ENCODE data around the gene NRIP3. TPM values are rescaled to one million over a fixed set of nuclear protein-coding genes. Genes with fewer than 3 reads are reported as not detected.
A peak's percentile ranks its signal among the peaks of the same experiment; 100 is the strongest.

Gene NRIP3
- total RNA-seq, 2 experiments from 2014 or later: 3.0 to 3.5 TPM

DNA sequence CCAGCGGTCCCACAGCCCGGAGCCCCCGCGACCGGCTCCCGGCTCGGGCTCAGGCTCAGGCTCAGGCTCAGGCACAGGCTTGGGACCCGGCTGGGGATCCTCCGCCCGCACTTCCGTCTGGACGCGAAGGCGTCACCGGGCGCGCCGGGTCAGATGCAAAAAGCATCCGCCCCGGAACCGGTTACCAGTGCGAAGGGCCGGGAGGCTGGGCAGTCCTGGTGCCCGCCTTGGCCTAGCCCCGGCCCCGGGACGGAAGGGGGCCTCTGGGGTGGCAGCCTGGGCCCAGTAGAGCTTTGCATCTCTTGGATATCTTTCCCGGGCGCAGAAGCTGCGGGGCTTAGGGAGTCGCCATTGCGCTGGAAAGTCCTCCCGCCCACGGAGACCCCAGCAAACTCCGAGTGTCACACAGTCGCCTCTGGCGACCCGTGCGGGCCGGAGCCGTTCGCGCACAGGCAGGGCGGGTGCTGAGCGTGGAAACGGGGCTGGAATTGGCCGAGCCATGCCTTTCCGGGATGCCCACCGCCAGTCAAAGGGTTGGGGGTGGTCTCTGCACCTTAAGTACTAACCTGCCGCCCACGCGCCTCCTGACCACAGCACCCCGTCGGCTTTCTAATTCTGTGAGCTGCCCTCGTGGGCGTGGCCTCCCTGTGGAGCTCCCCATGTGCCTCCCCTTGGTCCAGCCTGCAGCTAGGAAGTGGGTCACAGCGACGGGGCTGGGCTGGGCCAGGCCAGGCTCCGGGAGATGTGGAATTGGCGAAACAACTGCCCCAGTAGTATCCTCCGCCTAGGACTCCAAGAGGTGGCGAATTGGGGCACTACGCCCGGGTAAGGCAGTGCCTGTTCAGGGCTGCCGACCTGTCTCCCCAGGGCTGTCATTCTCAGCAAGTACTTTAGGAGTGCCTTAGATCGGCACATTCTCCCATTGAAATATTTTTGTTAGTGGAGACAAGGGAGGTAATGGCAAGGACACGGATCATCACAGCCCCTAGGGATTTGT lies 39.2 kb downstream of the NRIP3 start, which contains the start of gene TMEM9B:
TMEM9B (minus strand) TSS at position 119 of the 997 bp plus-strand sequence. CDS start 129 bp downstream, outside the sequence.
- intact Hi-C loops (cut with micrococcal nuclease): loop anchor here (1.0 to 5.0 kb wide), 7 partner anchors 37 to 350 kb away; partner anchors contain the start of genes RPL27A, TMEM41B and TRIM66
- CTCF ChIA-PET: interaction anchor here (0.7 to 1.4 kb wide), 3 partner anchors 155 to 795 kb away, joined by 3 to 11 read pairs (median 3); no protein-coding TSS in a partner anchor
- peak within 1 kb of the TSS; percentile 98 for H3K4me3 Mint-ChIP-seq
- H3K4me1 Mint-ChIP-seq (ENCODE audit: low read depth): peaks cover 28% of the 10 kb centered on the region
- DNase-seq: peak; percentile 84
- H3K36me3 Mint-ChIP-seq (ENCODE audit: low read depth): peaks cover 6% of the 10 kb centered on the region
- peak within 1 kb of the TSS; percentile 88 for H3K27ac Mint-ChIP-seq
- H3K27me3 Mint-ChIP-seq (ENCODE audit: low read depth): no peaks in the 10 kb centered on the region
- no peaks in the 10 kb centered on the region for H3K9me3 Mint-ChIP-seq

DNA sequence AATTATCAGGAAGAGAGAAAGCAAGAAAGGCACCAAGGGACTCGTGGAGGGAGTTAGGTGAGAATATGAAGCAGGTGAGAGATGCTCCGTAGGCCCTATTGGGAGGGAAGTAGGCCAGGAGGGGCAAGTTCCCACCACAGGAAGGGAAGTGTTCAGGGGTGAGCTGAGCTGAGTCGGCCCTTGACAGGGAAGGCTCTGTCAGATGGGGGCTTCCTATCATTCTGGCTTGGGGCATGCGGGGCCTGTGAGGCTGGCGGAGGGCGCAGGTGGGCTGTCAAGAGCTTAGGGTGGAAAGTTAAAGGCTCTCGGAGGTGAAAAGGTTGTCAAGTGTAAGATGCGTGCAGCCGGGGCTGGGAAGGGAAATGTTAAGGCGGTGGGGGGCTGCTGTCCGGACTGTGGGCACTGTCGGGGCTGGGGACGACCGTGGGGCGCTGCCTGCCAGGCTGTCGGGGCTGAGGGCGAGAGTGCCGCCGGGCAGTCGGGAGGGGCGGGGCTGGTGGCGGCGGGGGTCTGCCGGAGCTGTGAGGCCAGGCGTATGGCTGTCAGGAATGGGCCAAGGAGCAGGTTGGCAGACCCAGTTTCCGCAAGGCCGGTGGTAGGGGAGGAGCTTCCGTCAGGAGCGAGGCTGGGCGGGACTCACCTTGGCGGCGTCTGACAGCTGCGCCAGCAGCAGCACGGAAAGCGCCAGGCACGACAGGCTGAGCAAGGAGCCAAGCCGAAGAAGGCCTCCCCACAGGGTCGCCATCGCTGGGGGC lies 40.1 kb downstream of the NRIP3 start:
- H3K4me3 Mint-ChIP-seq: peak overlapping the region; percentile 98
- CTCF ChIA-PET: interaction anchor here (0.6 to 1.4 kb wide), 3 partner anchors 174 to 796 kb away, joined by 3 to 11 read pairs (median 3); no protein-coding TSS in a partner anchor
- H3K36me3 Mint-ChIP-seq (ENCODE audit: low read depth): peaks cover 9% of the 10 kb centered on the region
- intact Hi-C loops (cut with micrococcal nuclease): loop anchor here (1.0 to 5.0 kb wide), 7 partner anchors 38 to 351 kb away; partner anchors contain the start of genes RPL27A, TMEM41B and TRIM66
- no peaks in the 10 kb centered on the region for H3K9me3 Mint-ChIP-seq
- H3K27ac Mint-ChIP-seq: peak overlapping the region; percentile 88
- peaks cover 33% of the 10 kb centered on the region for H3K4me1 Mint-ChIP-seq (ENCODE audit: low read depth)
- H3K27me3 Mint-ChIP-seq (ENCODE audit: low read depth): no peaks in the 10 kb centered on the region
- DNase-seq: peak; percentile 84

DNA sequence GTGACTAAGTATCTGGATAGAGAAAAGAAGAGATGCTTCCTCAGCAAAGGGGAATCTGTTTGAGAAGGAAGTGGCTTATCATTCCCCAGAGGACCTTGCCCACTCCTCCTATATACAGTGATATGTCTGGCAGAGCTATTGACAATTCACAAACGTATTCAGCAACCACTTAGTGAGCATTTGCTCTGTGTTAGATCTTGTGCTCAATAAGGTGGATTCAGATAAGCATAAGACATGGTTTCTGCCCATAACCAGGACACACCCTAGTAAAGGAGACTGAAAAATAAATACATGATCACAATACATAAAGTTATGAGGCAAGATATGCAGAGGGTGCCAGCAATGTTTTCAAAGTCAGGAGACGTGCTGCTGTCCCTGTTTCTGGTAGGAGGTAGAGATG lies 41.0 kb downstream of the NRIP3 start:
- Mint-ChIP-seq H3K4me3 (peak overlapping the region; percentile 58), H3K36me3 (ENCODE audit: low read depth) (peaks cover 9% of the 10 kb centered on the region), H3K9me3 (no peaks in the 10 kb centered on the region), H3K4me1 (ENCODE audit: low read depth) (peaks cover 35% of the 10 kb centered on the region), H3K27me3 (ENCODE audit: low read depth) (no peaks in the 10 kb centered on the region), H3K27ac (peak overlapping the region; percentile 33)
- intact Hi-C loops (cut with micrococcal nuclease): loop anchor here (5.0 kb wide), 1 partner anchor 131 kb away; no protein-coding TSS in a partner anchor
- CTCF ChIA-PET: no interaction called here
- DNase-seq: no peak

DNA sequence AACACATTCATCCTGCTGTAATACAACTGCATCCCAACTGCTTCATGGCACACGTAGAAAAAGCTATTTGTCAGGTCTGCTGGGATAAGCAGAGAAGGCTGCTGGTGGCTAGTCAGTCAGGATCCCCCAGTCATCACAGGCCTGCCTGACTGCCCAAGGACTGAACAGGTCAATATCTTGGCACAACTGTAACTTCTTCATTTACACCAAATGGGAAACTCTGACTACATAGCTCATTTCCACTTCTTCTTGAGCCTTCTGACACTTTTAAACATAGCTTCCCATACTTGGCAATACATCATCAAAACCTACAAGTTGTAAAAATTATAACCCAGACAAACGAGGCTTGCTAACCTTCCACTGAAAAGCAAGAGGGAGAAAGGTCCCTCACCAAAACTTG lies 42.4 kb downstream of the NRIP3 start:
- Mint-ChIP-seq H3K4me3 (no peak overlapping the region), H3K27me3 (ENCODE audit: low read depth) (no peaks in the 10 kb centered on the region), H3K9me3 (no peaks in the 10 kb centered on the region), H3K36me3 (ENCODE audit: low read depth) (peaks cover 6% of the 10 kb centered on the region), H3K4me1 (ENCODE audit: low read depth) (peaks cover 43% of the 10 kb centered on the region), H3K27ac (no peak overlapping the region)
- DNase-seq: no peak
- CTCF ChIA-PET: interaction anchor here (0.9 to 3.5 kb wide), 5 partner anchors 8 to 148 kb away, joined by 3 to 42 read pairs (median 3); no protein-coding TSS in a partner anchor
- intact Hi-C loops (cut with micrococcal nuclease): loop anchor here (5.0 kb wide), 1 partner anchor 129 kb away; no protein-coding TSS in a partner anchor

DNA sequence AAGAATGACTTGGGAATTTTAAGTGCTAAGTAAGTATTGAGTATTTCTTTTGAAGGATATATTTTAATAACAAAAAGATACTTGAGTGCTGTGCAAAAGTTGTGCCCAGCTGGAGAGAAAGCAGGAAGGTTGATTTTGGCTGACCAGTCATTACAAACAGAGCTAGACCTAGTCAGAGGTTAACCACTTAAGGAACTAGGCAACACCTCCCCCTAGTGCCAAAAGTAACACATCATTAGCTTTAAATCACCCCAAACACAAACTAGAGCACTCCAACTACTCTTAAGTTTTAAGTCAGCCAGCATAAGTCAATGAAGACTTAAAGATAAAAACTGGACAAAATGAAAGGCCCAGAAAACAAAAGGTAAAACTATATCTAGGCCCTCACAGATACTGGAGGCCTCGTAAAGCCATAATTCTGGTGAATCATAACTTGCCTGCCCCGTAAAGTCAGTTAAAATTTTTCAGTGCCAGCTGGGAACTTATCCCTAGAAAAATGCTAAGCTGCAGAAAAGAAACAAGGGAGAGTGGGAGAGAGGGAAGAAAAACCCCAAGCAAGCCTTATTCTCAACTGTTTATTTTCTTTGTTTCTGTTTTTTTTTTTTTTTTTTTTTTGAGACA lies 44.1 kb downstream of the NRIP3 start:
- H3K27ac Mint-ChIP-seq: no peak overlapping the region
- H3K27me3 Mint-ChIP-seq (ENCODE audit: low read depth): no peaks in the 10 kb centered on the region
- intact Hi-C loops (cut with micrococcal nuclease): loop anchor here (1.0 to 10.0 kb wide), 8 partner anchors 45 to 735 kb away; partner anchors contain the start of genes RPL27A and TRIM66
- H3K36me3 Mint-ChIP-seq (ENCODE audit: low read depth): peaks cover 9% of the 10 kb centered on the region
- CTCF ChIA-PET: interaction anchor here (0.6 to 3.5 kb wide), 34 partner anchors 10 to 766 kb away, joined by 3 to 42 read pairs (median 4); partner anchors contain the start of genes AKIP1, NRIP3, RPL27A and TRIM66
- DNase-seq: peak; percentile 56
- no peaks in the 10 kb centered on the region for H3K9me3 Mint-ChIP-seq
- H3K4me1 Mint-ChIP-seq (ENCODE audit: low read depth): peaks cover 37% of the 10 kb centered on the region
- no peak overlapping the region for H3K4me3 Mint-ChIP-seq

DNA sequence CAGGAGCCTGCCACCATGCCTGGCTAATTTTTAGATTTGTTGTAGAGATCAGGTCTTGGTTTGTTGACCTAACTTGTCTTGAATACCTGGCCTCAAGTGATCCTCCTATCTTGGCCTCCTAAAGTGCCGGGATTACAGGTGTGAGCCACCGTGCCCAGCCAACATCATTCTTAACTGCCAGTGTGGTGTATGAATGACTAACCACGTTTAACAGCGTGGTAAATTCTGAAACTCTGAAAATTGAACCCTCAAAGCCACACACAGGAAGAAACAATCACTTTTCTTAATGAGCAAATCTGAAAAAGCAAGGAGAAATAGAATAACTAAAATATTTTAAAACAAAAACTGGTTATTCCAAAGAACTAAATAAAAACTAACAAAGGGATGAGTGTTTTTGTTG lies 46.9 kb downstream of the NRIP3 start:
- H3K4me1 Mint-ChIP-seq (ENCODE audit: low read depth): peaks cover 27% of the 10 kb centered on the region
- no peak overlapping the region for H3K4me3 Mint-ChIP-seq
- intact Hi-C loops (cut with micrococcal nuclease): loop anchor here (10.0 kb wide), 1 partner anchor 392 kb away; no protein-coding TSS in a partner anchor
- peaks cover 11% of the 10 kb centered on the region for H3K36me3 Mint-ChIP-seq (ENCODE audit: low read depth)
- no peak overlapping the region for H3K27ac Mint-ChIP-seq
- no peaks in the 10 kb centered on the region for H3K9me3 Mint-ChIP-seq
- no peaks in the 10 kb centered on the region for H3K27me3 Mint-ChIP-seq (ENCODE audit: low read depth)
- DNase-seq: peak; percentile 26
- CTCF ChIA-PET: interaction anchor here (0.6 kb wide), 1 partner anchor 168 kb away, joined by 3 read pairs; no protein-coding TSS in a partner anchor

DNA sequence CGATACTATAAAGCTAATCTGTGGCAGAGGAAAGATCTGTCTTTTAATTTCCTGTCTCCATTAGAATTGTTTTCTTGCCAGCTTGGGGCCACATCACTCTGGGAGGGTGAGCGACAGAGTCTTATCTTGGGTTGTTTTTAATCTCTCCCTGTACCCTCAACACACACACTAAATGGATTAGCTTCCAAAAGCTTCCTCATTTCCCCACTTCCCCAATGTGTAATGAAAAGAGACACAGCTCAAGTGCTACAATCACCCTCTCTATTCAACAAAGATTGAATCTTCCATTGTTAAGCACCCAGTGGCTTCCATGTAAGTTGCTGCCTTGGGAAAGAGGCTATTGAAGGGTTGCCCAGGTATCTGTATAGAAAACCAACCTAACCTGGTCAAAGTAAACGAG lies 54.9 kb downstream of the NRIP3 start:
- Mint-ChIP-seq H3K36me3 (ENCODE audit: low read depth) (peaks cover 32% of the 10 kb centered on the region), H3K4me1 (ENCODE audit: low read depth) (no peaks in the 10 kb centered on the region), H3K4me3 (no peak overlapping the region), H3K27me3 (ENCODE audit: low read depth) (no peaks in the 10 kb centered on the region), H3K9me3 (no peaks in the 10 kb centered on the region), H3K27ac (no peak overlapping the region)
- intact Hi-C loops (cut with micrococcal nuclease): no loop called here
- no peak for DNase-seq
- CTCF ChIA-PET: interaction anchor here (0.6 to 2.6 kb wide), 3 partner anchors 10 to 34 kb away, joined by 3 to 8 read pairs (median 4); no protein-coding TSS in a partner anchor

DNA sequence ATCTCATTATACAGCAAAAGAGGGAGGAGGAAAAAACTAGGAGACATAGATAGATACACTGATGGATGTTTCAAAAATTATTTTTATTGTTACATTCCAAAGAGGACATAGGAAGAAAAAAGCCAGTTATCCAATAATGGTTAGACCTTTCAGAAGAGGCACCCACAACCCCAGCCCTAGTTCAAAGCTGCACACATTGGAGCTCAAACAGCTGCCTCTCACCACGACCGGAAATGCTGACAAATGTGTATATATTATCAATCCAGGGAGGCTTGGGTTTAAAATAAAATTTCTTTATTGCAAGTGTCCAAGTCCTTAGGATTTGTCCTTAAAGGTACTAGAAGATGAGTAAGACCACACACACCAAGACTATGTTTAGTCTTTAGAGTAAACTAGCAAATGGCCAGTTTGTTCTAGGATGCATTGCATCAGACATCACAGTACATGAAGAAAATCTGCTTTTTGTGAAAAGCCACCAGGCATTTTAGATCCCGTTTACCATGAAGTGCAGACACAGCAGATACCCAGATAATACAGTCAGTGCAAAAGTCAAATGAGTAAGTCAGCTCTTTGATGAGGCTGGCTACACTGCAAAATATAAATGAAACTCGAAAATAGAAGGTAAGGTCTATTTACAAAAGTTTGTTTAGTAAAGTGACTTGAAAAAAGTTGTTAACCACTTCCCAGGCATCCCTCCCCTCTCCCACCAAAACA lies 56.4 kb downstream of the NRIP3 start:
- intact Hi-C loops (cut with micrococcal nuclease): no loop called here
- H3K9me3 Mint-ChIP-seq: no peaks in the 10 kb centered on the region
- H3K4me3 Mint-ChIP-seq: no peak overlapping the region
- no peaks in the 10 kb centered on the region for H3K4me1 Mint-ChIP-seq (ENCODE audit: low read depth)
- no peak overlapping the region for H3K27ac Mint-ChIP-seq
- no peaks in the 10 kb centered on the region for H3K27me3 Mint-ChIP-seq (ENCODE audit: low read depth)
- DNase-seq: no peak
- CTCF ChIA-PET: interaction anchor here (0.7 to 0.9 kb wide), 2 partner anchors 25 to 36 kb away, joined by 4 read pairs; no protein-coding TSS in a partner anchor
- peaks cover 31% of the 10 kb centered on the region for H3K36me3 Mint-ChIP-seq (ENCODE audit: low read depth)

DNA sequence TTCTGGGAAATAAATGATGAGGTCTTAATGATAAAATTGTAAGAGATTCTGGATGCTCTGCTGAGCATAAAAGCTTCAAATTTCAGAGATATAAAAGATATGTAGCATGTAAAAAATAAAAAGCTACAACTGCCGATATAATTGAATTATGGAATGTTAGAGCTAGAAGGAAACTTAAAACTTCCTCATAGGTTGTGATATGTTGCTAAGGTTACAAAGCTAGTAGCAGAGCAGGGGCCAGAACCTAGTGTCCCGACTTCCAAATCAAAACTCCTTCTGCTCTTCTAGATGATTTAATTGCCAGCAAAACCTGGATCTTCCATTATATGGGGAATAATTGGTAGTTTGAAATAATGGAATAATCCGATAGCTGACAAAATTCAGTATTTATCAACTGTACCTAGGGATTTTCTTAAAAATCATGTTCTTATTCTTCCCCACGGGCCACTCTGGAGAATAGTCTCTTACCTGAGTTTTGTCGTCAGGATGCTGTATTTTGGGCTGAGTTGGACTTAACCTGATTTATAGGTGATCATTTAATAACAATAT lies 61.2 kb downstream of the NRIP3 start, which contains the start of gene ASCL3:
ASCL3 (minus strand) TSS at position 499 of the 549 bp plus-strand sequence. CDS start 4,855 bp downstream, outside the sequence.
- no peak for DNase-seq
- H3K4me3 Mint-ChIP-seq: no peak within 1 kb of the TSS
- H3K27ac Mint-ChIP-seq: no peak within 1 kb of the TSS
- peaks cover 10% of the 10 kb centered on the region for H3K36me3 Mint-ChIP-seq (ENCODE audit: low read depth)
- H3K4me1 Mint-ChIP-seq (ENCODE audit: low read depth): no peaks in the 10 kb centered on the region
- CTCF ChIA-PET: interaction anchor here (1.0 kb wide), 1 partner anchor 17 kb away, joined by 3 read pairs; no protein-coding TSS in a partner anchor
- H3K27me3 Mint-ChIP-seq (ENCODE audit: low read depth): peaks cover 2% of the 10 kb centered on the region
- H3K9me3 Mint-ChIP-seq: no peaks in the 10 kb centered on the region
- intact Hi-C loops (cut with micrococcal nuclease): no loop called here

DNA sequence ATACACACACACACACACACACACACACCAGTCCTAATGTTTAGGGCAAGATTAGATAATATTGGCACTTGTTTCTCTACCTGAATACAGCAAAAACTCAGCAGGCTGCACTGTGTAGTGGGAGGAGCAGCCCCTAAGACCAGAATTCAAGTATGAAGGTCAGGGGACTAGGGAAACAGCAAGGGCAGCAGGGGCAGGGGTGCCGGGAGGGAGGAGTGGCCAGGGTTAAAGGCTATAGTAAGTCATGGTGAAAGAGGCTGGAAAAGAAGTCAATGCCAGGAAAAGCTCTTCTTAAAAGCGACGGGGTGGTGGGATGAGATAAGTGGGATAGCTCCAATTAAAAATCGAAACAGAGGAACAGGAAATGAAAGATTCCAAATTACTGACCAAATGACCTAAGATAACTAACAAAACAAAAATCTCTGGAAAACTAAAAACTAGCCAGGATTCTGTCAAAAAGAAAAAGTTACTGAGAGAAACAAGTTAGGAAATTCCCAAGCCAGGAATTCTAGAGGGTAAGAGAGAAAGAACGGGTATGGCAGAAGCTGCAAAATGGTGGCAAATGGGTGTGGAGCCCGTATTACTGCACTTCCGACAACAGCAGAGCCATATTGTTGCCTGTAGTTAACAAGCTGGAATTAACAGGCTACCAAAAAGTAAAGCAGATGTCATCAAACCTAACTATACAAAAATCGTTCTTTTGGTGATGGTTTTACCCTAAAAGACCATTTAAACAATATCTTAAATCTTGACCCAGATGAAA lies 62.3 kb downstream of the NRIP3 start:
- intact Hi-C loops (cut with micrococcal nuclease): no loop called here
- Mint-ChIP-seq H3K4me1 (ENCODE audit: low read depth) (no peaks in the 10 kb centered on the region), H3K4me3 (no peak overlapping the region), H3K27ac (no peak overlapping the region), H3K27me3 (ENCODE audit: low read depth) (peaks cover 2% of the 10 kb centered on the region), H3K9me3 (no peaks in the 10 kb centered on the region), H3K36me3 (ENCODE audit: low read depth) (peaks cover 3% of the 10 kb centered on the region)
- CTCF ChIA-PET: interaction anchor here (1.0 to 1.9 kb wide), 2 partner anchors 18 kb away, joined by 3 to 5 read pairs; no protein-coding TSS in a partner anchor
- no peak for DNase-seq

Data from activated naive CD4-positive, alpha-beta T cell treated with anti-CD3 and anti-CD28 coated beads for 36 hours (primary cell).